GM10248 (cell line): ENCODE data around the gene NREP.

ENCODE experiments used
- CTCF ChIA-PET: fragments of 300-600 bp; sonication (Branson Sonifier 250); formaldehyde crosslinking; extraction: SDS; loops from one replicate; lab custom pipeline; 2021; ENCODE audit warnings: antibody characterized with exemption; lab: Yijun Ruan, JAX
- POLR2A ChIA-PET: fragments of 350-650 bp; sonication (Branson Sonifier 250); formaldehyde crosslinking; extraction: SDS; loops from one replicate; lab custom pipeline; 2020; ENCODE audit warnings: antibody characterized with exemption; lab: Yijun Ruan, JAX
- DNase-seq: peaks from one replicate; pipeline ENCODE4 v3.0.0; 2012; ENCODE audit errors: extremely low spot score
- CTCF ChIP-seq: IDR thresholded peaks from 2 replicates; pipeline ENCODE4 v1.5.1; 2012; ENCODE audit warnings: mild to moderate bottlenecking, low read depth; ENCODE audit errors: extremely low read depth, missing control alignments, control extremely low read depth

Gene NREP

GRCh38 chr5:111772456-111773122 is 15.6 kb upstream of the NREP start:
- ChIA-PET CTCF (interaction anchor here (0.9 to 1.0 kb wide), 2 partner anchors 13 to 15 kb away, joined by 3 read pairs; no protein-coding TSS in a partner anchor), POLR2A (no interaction called here)
- TF ChIP-seq CTCF = no peak
- DNase-seq = no peak

GRCh38 chr5:111769541-111769940 is 12.5 kb upstream of the NREP start:
- CTCF ChIA-PET = no interaction called here
- no peak for TF ChIP-seq CTCF
- DNase-seq = no peak
- POLR2A ChIA-PET = no interaction called here

GRCh38 chr5:111765613-111766571 is 8.9 kb upstream of the NREP start:
- DNase-seq = no peak
- ChIA-PET CTCF (interaction anchor here (0.8 to 1.8 kb wide), 4 partner anchors 9 to 232 kb away, joined by 3 to 7 read pairs (median 4); partner anchors contain the start of gene NREP), POLR2A (no interaction called here)
- TF ChIP-seq CTCF = no peak

GRCh38 chr5:111764019-111764418 is 7.0 kb upstream of the NREP start:
- ChIA-PET POLR2A (no interaction called here), CTCF (interaction anchor here (1.6 to 1.8 kb wide), 2 partner anchors 13 to 43 kb away, joined by 3 to 4 read pairs; no protein-coding TSS in a partner anchor)
- no peak for TF ChIP-seq CTCF
- no peak for DNase-seq

- TF ChIP-seq CTCF = no peak
- ChIA-PET CTCF (interaction anchor here (0.7 kb wide), 1 partner anchor 35 kb away, joined by 3 read pairs; no protein-coding TSS in a partner anchor), POLR2A (no interaction called here)
- no peak for DNase-seq
Measured at GRCh38 chr5:111762895-111763294, 5.9 kb upstream of the NREP start.

GRCh38 chr5:111758284-111758628 is 1.3 kb upstream of the NREP start:
- no peak for DNase-seq
- ChIA-PET POLR2A (no interaction called here), CTCF (interaction anchor here (0.9 to 1.7 kb wide), 6 partner anchors 19 to 389 kb away, joined by 3 to 4 read pairs (median 3); no protein-coding TSS in a partner anchor)
- TF ChIP-seq CTCF = no peak
